GM18951 (cell line): ENCODE data around the gene TIGIT.

Source experiments
- POLR2A ChIP-seq: IDR thresholded peaks from 4 replicates; pipeline ENCODE4 v1.6.1; 2011; ENCODE audit warnings: mild to moderate bottlenecking; ENCODE audit not compliant: insufficient read length, insufficient read depth; ENCODE audit errors: extremely low read depth
- in situ Hi-C: fragments of 300-500 bp; cut with MboI; formaldehyde crosslinking; loops from one replicate; pipeline ENCODE4 v1.12.0; 2022; ENCODE audit warnings: low sequenced_read_pairs, mixed read lengths, inconsistent platforms; ENCODE audit not compliant: unreplicated experiment

Gene TIGIT

DNA sequence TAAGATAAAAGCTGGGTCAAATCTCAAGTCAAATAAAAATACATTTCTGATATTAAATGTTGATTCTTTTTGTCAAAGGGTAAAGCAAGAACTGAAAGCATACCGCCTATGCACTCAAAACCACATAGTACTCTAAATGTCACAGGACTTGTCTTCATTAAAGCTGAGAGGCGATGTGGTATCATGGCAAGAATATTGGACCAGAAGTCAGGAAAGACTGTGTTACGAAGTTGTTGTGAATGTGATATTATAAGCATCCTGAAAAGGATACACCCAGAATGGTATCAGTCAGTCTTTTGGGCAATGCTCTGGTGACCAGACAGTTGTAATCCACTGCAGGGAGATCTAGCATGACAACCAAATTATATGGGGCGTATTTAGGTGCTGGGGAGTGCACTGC is 33.8 kb downstream of the TIGIT start:
- no peak for TF ChIP-seq POLR2A
- in situ Hi-C loops: no loop called here

- no peak for TF ChIP-seq POLR2A
- in situ Hi-C loops: no loop called here
These were observed 34.5 kb downstream of the TIGIT start for GRCh38 chr3:114328345-114328744.

DNA sequence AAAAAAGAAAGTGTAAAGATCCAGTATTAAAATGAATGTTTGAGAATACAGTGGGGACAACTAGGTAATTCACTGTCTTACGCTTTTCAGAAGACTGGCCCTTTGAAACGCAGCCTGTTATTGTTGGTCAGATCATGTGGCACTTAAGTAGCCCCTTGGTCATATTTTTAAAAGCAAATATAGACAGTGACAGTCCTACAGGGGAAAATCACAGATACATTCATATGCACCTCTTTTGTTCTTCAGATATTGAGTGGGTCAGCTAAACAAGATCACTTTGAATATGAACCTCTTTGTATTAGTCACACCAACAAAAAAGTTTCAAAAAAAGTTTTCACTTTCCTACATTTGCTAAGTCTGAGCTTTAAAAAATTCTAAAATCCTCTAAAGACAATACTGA is 36.0 kb downstream of the TIGIT start:
- TF ChIP-seq POLR2A: no peak
- in situ Hi-C loops: no loop called here

GRCh38 chr3:114331007-114331406 is 37.2 kb downstream of the TIGIT start:
- TF ChIP-seq POLR2A: no peak
- in situ Hi-C loops: no loop called here

GRCh38 chr3:114331710-114332109 is 37.9 kb downstream of the TIGIT start:
- no peak for TF ChIP-seq POLR2A
- in situ Hi-C loops: no loop called here

DNA sequence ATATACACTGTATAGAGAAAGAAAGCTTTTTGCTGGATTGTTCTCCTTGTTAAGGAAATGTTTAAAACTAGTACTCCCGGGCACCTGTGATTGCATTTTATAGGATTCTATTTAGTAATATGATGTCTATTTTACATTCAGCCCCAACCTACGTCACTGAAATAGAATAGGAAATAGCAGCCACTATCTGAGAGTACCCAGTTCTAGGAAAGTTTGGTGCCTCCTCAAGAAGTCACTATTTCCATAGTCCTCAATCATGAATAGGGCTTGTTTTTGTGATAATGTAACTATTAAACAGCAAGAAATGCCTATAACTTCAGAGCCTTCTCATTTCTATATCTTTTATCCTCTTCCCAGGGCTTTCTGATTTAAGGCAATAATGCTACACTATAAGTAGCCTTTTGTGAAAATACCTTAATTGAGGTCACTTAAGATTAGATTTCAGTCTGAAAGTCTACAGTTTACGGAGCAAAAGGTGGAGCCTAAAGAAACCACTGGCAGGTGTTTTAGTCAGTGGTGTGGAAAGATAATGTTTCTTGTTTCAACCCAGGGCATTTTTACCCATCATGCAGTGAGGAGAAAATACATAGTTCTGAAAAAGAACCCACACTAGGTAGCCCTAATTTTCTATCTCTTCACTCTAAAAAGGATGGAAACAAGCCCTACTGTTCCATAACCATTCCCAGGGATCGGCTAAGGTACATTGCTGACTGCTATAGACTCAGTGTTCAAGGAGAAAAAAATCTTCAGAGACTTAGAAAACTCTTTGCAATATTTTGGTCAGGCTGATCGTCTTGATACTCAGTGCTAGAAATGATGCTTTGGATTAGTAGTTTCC is 38.7 kb downstream of the TIGIT start:
- TF ChIP-seq POLR2A: no peak

GRCh38 chr3:114333180-114333922 is 39.5 kb downstream of the TIGIT start:
- in situ Hi-C loops: no loop called here
- no peak for TF ChIP-seq POLR2A

More for the DNA sequence above, 38.7 kb downstream of the TIGIT start:
- in situ Hi-C loops: no loop called here

DNA sequence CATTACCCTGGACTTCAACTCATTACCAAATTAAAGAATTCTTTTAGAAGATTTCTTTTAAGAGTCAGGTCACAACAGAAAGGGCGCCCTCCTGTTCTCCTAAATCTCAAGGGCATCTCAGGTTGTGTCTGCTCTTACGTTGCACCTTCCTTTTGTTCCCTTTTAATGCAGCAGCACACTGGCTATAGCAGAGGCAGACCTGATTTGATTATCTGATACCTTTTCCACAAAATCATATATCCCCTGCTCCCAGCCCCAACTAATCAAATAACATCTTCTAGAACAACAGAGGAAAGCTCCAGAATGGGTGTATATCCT is 40.1 kb downstream of the TIGIT start:
- no peak for TF ChIP-seq POLR2A
- in situ Hi-C loops: no loop called here

DNA sequence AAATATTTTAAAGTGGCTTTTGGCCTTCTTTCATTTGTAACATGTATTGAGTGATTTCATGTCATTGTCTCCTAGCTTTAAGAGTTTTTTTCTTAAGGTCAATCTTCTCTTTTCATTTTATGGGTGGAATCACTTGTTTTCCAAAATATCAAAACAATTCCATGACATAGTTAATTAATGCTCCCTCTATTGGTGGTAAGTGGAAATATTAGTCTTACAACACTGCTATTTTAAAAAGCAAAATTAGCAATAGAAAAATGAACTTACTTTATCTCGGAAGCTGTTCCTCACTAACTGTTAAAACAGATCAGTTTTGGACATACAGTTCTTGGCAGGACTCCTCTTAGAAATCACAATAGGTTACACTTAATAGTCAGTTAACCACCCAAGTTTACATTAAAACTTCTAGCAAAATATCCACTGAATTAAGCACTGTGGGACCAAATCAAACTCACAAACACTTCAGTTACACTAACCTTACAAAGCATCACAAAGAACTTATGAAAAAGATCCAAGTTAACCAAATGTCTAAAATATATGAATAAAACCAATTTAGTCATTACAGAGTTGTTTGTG is 42.4 kb downstream of the TIGIT start:
- TF ChIP-seq POLR2A: no peak
- in situ Hi-C loops: no loop called here

GRCh38 chr3:114336857-114337256 is 43.0 kb downstream of the TIGIT start:
- in situ Hi-C loops: no loop called here
- TF ChIP-seq POLR2A: no peak

DNA sequence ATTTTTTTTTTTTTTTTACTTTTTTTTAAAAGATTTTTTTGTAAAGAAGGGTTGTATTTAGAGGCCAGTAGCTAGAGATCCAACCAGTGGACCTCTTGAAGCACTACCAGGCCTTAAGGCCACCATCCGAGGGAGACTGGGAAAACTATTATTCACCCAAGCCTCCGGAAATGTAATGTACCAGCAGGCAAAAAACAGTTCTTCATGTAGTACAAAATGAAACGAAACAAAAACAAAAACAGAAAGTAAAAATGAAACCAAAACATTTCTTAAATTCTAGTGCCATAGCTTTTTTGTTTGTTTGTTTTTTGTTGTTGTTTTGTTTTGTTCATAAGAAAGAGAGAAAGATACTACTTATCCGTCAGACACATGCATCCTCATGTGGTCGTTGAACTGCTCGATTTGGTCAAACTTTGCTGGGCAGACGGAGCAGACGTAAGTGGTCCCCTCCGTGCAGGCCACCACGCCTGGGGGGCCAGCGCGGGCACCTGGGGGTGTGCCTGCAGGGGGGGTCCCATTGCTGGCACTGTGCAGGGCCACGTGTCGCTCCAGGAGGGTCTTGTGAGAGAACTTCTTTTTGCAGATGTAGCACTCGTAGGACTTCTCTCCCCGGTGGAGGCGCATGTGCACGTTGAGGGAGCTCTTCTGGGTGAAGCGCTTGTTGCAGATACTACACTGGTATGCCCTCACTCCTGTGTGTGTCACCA is 45.0 kb downstream of the TIGIT start:
- no peak for TF ChIP-seq POLR2A
- in situ Hi-C loops: no loop called here

- TF ChIP-seq POLR2A: no peak
- in situ Hi-C loops: no loop called here
These were observed 50.7 kb downstream of the TIGIT start for GRCh38 chr3:114344492-114344891.

DNA sequence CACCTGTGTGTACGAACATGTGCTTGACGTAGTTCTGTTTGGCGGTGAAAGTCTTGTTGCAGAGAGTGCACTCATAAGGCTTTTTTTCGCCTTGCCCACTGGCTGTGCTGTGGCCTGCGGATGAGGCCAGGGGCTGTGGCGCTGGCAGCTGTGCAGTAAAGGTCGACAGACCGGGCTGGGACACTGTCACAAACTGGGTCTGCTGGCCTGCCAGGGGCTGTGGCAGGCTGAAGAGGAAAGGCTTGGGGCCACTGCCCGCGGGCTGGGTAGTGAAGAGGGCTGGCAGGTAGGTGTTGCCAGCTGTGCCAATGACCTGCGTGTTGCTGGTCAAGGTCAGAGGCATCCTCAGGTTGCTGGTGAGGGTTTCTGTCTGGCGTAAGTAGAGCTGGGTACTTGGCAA is 56.4 kb downstream of the TIGIT start:
- TF ChIP-seq POLR2A: no peak
- in situ Hi-C loops: no loop called here
